Astrocyte of the hippocampus (primary cell): ENCODE measurements around the gene ARF5.
A peak's percentile ranks its signal among the peaks of the same experiment; 100 is the strongest.
"Not testable (repeated sequence)": the region's sequence is repeated elsewhere in the genome, so short reads cannot be mapped to it uniquely, and the experiment has no call there.

Experiments used
- DNase-seq: peaks from one replicate; pipeline ENCODE4 v3.0.0; 2011; ENCODE audit warnings: low read depth, low spot score

ARF5 gene

GRCh38 chr7:127588019-127588696 lies at the start of gene ARF5:
Gene ARF5, plus strand, starts transcription at chr7:127588411. Its CDS starts 88 bp downstream, at chr7:127588499.
- peak; percentile 96 for DNase-seq

- no peak for DNase-seq
Observed at GRCh38 chr7:127539116-127539515, 49.1 kb upstream of the ARF5 start.

GRCh38 chr7:127540461-127540860 lies 47.8 kb upstream of the ARF5 start:
- not testable (repeated sequence) for DNase-seq

GRCh38 chr7:127541548-127541947 lies 46.7 kb upstream of the ARF5 start:
- no peak for DNase-seq

- DNase-seq = no peak
Observed at GRCh38 chr7:127546313-127546712, 41.9 kb upstream of the ARF5 start.

GRCh38 chr7:127550247-127550646 lies 38.0 kb upstream of the ARF5 start:
- DNase-seq = no peak

GRCh38 chr7:127551941-127552340 lies 36.3 kb upstream of the ARF5 start:
- DNase-seq = no peak

- no peak for DNase-seq
Observed at GRCh38 chr7:127556404-127556803, 31.8 kb upstream of the ARF5 start.

GRCh38 chr7:127557803-127558202 lies 30.4 kb upstream of the ARF5 start:
- no peak for DNase-seq

- DNase-seq = no peak
Observed at GRCh38 chr7:127566242-127566641, 22.0 kb upstream of the ARF5 start.

- not testable (repeated sequence) for DNase-seq
Observed at GRCh38 chr7:127568034-127568433, 20.2 kb upstream of the ARF5 start.

- DNase-seq = peak; percentile 32
Observed at GRCh38 chr7:127571741-127572505, 16.3 kb upstream of the ARF5 start.

- peak; percentile 57 for DNase-seq
Observed at GRCh38 chr7:127578036-127578684, 10.1 kb upstream of the ARF5 start.

GRCh38 chr7:127578711-127579275 lies 9.4 kb upstream of the ARF5 start:
- peak; percentile 50 for DNase-seq

- DNase-seq = no peak
Observed at GRCh38 chr7:127580612-127581011, 7.6 kb upstream of the ARF5 start.

- DNase-seq = peak; percentile 23
Observed at GRCh38 chr7:127581716-127582115, 6.5 kb upstream of the ARF5 start.

- DNase-seq = peak; percentile 31
Observed at GRCh38 chr7:127582361-127582760, 5.8 kb upstream of the ARF5 start.

- no peak for DNase-seq
Observed at GRCh38 chr7:127584648-127585043, 3.6 kb upstream of the ARF5 start.

- DNase-seq = peak; percentile 96
Observed at GRCh38 chr7:127585044-127585953, 2.9 kb upstream of the ARF5 start, which contains the start of gene GCC1. Gene GCC1, minus strand, starts transcription at chr7:127585596. Its CDS starts 414 bp downstream, at chr7:127585182.

GRCh38 chr7:127586346-127586745 lies 1.9 kb upstream of the ARF5 start:
- no peak for DNase-seq

- no peak for DNase-seq
Observed at GRCh38 chr7:127587663-127588018, 570 bp upstream of the ARF5 start.
